ENCODE results near the gene GTF3A. TPM values are rescaled to one million over a fixed set of nuclear protein-coding genes. Genes with fewer than 3 reads are reported as not detected.

Gene GTF3A
- total RNA-seq, 2 experiments from 2014 or later: 129 to 132 TPM

DNA sequence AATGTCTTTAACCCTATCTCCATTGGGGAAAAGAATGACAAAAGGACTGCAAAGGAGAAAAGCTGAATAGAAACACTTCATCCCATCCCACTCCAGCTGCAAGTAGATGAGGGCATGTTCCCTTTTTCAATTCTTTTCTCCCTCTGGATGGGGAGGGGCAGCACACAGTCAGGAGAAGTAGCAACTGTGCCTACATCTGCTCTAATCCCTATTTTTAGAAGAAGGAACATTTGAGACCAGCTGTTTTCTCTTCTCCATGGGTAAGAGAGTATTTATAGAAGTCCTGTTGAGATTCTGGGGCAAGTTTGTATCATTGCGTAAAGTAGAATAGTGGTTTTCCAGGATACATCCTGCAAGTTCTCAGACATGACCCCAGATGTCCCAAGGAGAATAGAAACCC lies 9.3 kb upstream of the GTF3A start:
- Histone ChIP-seq H3K4me1 (ENCODE audit: insufficient read depth, low read length) (no peaks in the 10 kb centered on the region), H3K9me3 (ENCODE audit: control insufficient read depth in 1 of 2, insufficient read depth in 1 of 2, low read length in 2 of 2) (no peaks in the 10 kb centered on the region), H3K4me3 (ENCODE audit: low read length) (no peak overlapping the region), H3K36me3 (ENCODE audit: insufficient read depth, low read length) (no peaks in the 10 kb centered on the region), H3K27ac (ENCODE audit: low read depth in 1 of 2, low read length in 2 of 2) (no peak overlapping the region), H3K27me3 (ENCODE audit: control insufficient read depth in 1 of 2, insufficient read depth in 2 of 2, low read length in 2 of 2) (peaks cover 0 to 2% of the 10 kb centered on the region in 2 experiments)
- H3K4me3 Mint-ChIP-seq: no peak overlapping the region
- no peaks in the 10 kb centered on the region for H3K9me3 Mint-ChIP-seq
- ATAC-seq (ENCODE audit: poor library complexity) (no peak), DNase-seq (no peak)
- ChIA-PET CTCF (no interaction called here), POLR2A (interaction anchor here (1.8 kb wide), 1 partner anchor 11 kb away, joined by 4 read pairs; no protein-coding TSS in a partner anchor)
- no peak overlapping the region for H3K27ac Mint-ChIP-seq
- no peaks in the 10 kb centered on the region for H3K27me3 Mint-ChIP-seq
- TF ChIP-seq, protein P1, sequence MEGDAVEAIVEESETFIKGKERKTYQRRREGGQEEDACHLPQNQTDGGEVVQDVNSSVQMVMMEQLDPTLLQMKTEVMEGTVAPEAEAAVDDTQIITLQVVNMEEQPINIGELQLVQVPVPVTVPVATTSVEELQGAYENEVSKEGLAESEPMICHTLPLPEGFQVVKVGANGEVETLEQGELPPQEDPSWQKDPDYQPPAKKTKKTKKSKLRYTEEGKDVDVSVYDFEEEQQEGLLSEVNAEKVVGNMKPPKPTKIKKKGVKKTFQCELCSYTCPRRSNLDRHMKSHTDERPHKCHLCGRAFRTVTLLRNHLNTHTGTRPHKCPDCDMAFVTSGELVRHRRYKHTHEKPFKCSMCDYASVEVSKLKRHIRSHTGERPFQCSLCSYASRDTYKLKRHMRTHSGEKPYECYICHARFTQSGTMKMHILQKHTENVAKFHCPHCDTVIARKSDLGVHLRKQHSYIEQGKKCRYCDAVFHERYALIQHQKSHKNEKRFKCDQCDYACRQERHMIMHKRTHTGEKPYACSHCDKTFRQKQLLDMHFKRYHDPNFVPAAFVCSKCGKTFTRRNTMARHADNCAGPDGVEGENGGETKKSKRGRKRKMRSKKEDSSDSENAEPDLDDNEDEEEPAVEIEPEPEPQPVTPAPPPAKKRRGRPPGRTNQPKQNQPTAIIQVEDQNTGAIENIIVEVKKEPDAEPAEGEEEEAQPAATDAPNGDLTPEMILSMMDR (IDR thresholded peaks at IDR 0.05): no peak
- no peaks in the 10 kb centered on the region for H3K4me1 Mint-ChIP-seq (ENCODE audit: low read depth)
- H3K36me3 Mint-ChIP-seq (ENCODE audit: low read depth): no peaks in the 10 kb centered on the region
- intact Hi-C loops (cut with DNase I, micrococcal nuclease): loop anchor here in 1 of 2 experiments (5.0 kb wide), 1 partner anchor 168 kb away; no protein-coding TSS in a partner anchor

DNA sequence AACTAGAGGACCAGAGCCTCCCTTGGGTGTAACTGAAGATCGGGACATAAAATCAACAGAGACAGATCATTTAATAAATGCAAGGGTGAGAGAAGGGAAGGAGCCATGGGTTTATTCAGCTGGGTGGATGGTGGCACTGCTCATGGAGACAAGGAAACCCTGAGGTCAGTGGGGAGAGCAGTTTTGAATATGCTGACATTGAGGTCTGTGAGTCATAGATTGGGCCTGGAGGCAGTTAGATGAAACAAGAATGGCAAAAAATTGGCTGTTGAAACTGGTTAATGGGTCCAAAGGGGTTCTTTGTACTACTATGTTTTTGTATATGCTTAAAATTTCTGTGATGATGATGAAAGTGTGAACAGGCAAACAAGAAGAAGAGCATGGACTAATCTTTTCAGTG lies 5.1 kb upstream of the GTF3A start:
- intact Hi-C loops (cut with DNase I, micrococcal nuclease): loop anchor here in 1 of 2 experiments (1.0 to 5.0 kb wide), 2 partner anchors 11 to 172 kb away; no protein-coding TSS in a partner anchor
- no peaks in the 10 kb centered on the region for H3K36me3 ChIP-seq (ENCODE audit: insufficient read depth, low read length)
- ChIA-PET CTCF (no interaction called here), POLR2A (no interaction called here)
- no peaks in the 10 kb centered on the region for H3K27me3 Mint-ChIP-seq
- no peaks in the 10 kb centered on the region for H3K27me3 ChIP-seq (ENCODE audit: control insufficient read depth in 1 of 2, insufficient read depth in 2 of 2, low read length in 2 of 2)
- no peak overlapping the region for H3K27ac Mint-ChIP-seq
- no peak overlapping the region for H3K4me3 Mint-ChIP-seq
- DNase-seq (no peak), ATAC-seq (ENCODE audit: poor library complexity) (no peak)
- H3K36me3 Mint-ChIP-seq (ENCODE audit: low read depth): no peaks in the 10 kb centered on the region
- H3K4me1 ChIP-seq (ENCODE audit: insufficient read depth, low read length): peaks cover 8% of the 10 kb centered on the region
- no peaks in the 10 kb centered on the region for H3K9me3 Mint-ChIP-seq
- TF ChIP-seq, protein P1 (IDR thresholded peaks at IDR 0.05): no peak
- no peaks in the 10 kb centered on the region for H3K9me3 ChIP-seq (ENCODE audit: control insufficient read depth in 1 of 2, insufficient read depth in 1 of 2, low read length in 2 of 2)
- H3K4me1 Mint-ChIP-seq (ENCODE audit: low read depth): no peaks in the 10 kb centered on the region
- H3K27ac ChIP-seq (ENCODE audit: low read depth in 1 of 2, low read length in 2 of 2): no peak overlapping the region
- no peak overlapping the region for H3K4me3 ChIP-seq (ENCODE audit: low read length)

DNA sequence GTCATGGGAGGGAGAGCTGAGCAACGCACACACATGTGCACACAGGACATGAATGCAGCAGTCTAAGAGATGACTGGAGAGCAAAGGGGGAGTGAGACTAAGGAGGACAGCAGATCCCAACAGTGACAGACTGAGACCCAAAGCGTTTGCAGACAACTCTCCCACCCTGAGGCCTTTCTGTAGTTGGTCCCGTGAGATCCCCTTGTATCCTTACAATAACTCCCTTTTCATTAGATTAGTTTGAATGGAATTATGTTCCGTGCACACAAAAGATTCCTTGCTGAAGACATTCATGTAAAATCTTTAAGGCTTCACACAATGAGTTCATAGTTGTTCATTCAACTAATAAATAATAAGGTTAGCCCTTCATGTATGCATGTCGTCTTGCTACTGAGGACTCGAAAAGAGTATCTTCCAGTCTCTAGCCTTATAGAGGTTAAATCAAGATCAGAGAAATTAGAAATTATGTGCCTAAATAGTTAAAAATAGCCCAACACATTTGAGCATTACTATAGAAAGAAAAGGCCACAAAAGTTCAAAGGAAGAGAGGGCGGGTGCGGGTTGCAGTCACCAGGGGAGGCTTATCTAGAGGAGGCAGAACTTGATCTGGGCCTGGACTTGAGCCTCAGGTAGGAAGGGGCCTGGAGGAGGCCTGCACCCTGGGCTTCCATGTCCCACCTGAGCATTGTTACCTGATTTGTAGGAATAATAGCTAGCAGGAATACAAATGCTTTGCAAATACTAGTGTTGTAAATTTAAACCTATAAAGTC lies 3.1 kb upstream of the GTF3A start:
- peak overlapping the region; percentile 50 for H3K4me3 Mint-ChIP-seq
- no peak for ATAC-seq (ENCODE audit: poor library complexity)
- H3K9me3 Mint-ChIP-seq: no peaks in the 10 kb centered on the region
- Histone ChIP-seq H3K36me3 (ENCODE audit: insufficient read depth, low read length) (no peaks in the 10 kb centered on the region), H3K27ac (ENCODE audit: low read depth in 1 of 2, low read length in 2 of 2) (no peak overlapping the region), H3K4me1 (ENCODE audit: insufficient read depth, low read length) (peaks cover 21% of the 10 kb centered on the region), H3K4me3 (ENCODE audit: low read length) (no peak overlapping the region), H3K9me3 (ENCODE audit: control insufficient read depth in 1 of 2, insufficient read depth in 1 of 2, low read length in 2 of 2) (no peaks in the 10 kb centered on the region), H3K27me3 (ENCODE audit: control insufficient read depth in 1 of 2, insufficient read depth in 2 of 2, low read length in 2 of 2) (no peaks in the 10 kb centered on the region)
- H3K27me3 Mint-ChIP-seq: no peaks in the 10 kb centered on the region
- peak overlapping the region; percentile 95 for H3K27ac Mint-ChIP-seq
- peaks cover 14% of the 10 kb centered on the region for H3K4me1 Mint-ChIP-seq (ENCODE audit: low read depth)
- intact Hi-C loops (cut with DNase I, micrococcal nuclease): loop anchor here (10.0 kb wide), 3 partner anchors 166 to 714 kb away; partner anchors contain the start of genes PAN3 (in 1 of the 2), RPL21 (in 1 of the 2) and USP12 (in 1 of the 2)
- peaks cover 7% of the 10 kb centered on the region for H3K36me3 Mint-ChIP-seq (ENCODE audit: low read depth)
- no peak for DNase-seq
- ChIA-PET POLR2A (interaction anchor here (0.7 kb wide), 1 partner anchor 26 kb away, joined by 3 read pairs; no protein-coding TSS in a partner anchor), CTCF (interaction anchor here (1.2 to 1.3 kb wide), 2 partner anchors 29 to 405 kb away, joined by 3 to 4 read pairs; partner anchors contain the start of gene MTIF3)
- TF ChIP-seq, protein P1 (IDR thresholded peaks at IDR 0.05): no peak
